Activated T-helper 9 cell treated with anti-CD3 and anti-CD28 coated beads, Interleukin-2, amount 50 U/mL, for 16 hours (primary cell): ENCODE data around the gene PPP1R12A.
"Not testable (repeated sequence)": the region's sequence is repeated elsewhere in the genome, so short reads cannot be mapped to it uniquely, and the experiment has no call there.

ENCODE experiments used
- DNase-seq: peaks from one replicate; pipeline ENCODE4 v3.0.0-alpha.2; 2020; ENCODE audit warnings: low read depth

Gene PPP1R12A

DNA sequence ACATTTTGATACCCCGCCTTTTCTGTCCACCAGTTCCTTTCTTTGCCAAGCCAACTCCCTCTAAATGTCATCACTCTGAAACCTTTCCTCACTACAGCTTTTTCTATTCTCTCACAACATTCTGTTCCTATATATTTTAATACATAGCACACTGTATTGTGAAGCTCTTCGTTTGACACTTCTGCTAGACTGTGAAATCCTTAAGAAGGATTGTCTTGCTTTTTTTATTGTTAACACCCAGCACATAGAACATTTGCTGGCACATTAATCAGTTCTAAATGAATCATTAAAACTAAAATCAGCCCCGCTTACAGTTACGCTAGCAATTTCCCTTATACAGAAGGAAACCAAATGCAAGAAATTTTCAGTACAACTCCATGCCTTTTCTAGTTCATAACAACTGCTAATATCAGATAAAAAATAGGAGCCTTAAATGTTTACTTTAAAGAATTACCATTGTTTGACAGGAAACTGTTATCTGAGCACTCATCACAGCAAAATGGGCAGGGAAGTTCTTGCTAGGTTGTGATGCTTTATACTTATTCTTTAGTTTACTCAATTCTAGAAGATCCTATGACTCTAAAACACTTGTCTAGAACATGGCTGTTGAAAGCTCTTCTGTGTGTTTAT is 93.5 kb downstream of the PPP1R12A start:
- DNase-seq: no peak

DNA sequence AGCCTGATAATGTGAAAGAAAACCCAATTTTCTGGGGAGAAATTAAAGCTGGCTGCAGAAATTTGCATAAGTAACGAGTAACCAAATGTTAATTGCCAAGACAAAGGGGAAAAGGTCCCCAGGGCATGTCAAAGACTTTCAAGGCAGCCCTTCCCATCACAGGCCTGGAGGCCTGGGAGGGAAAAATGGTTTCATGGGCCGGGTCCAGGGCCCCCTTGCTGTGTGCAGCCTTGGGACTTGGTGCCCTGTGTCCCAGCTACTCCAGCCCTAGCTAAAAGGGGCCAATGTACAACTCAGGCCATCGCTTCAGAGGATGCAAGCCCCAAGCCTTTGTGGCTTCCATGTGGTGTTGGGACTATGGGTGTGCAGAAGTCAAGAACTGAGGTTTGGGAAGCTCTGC is 96.5 kb downstream of the PPP1R12A start:
- no peak for DNase-seq

DNA sequence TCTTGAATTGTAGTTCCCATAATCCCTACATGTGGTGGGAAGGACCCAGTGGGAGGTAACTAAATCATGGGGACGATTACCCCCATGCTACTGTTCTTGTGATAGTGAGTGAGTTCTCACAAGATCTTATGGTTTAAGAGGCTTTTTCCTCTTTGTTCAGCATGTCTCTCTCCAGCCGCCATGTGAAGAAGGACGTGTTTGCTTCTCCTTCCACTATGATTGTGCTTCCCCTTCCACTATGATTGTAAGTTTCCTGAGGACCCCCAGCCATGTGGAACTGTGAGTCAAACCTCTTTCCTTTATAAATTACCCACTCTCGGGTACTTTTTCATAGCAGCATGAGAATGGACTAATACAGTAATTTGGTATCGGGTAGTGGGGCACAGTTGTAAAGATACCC is 97.3 kb downstream of the PPP1R12A start:
- no peak for DNase-seq

DNA sequence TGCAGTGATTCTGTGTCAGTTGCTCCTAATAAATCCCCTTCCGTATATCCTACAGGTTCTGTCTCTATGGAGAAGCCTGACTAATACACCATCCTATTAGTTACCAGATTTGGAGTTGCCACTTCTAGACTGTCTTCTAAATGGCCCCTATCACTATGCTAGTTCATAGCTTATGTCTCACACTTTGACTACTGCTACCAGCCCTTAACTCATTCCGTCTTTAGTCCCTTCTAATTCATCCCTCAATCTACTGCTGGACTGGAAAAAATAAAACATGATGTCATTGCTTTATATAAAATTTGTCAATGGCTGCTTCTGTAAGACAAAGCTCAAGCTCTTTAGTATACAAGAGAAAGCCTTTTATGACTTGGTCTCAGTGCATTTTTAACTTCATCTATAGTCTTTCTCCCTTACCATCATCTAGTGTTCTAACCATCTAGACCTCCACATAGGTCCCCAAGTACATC is 99.5 kb downstream of the PPP1R12A start:
- no peak for DNase-seq

DNA sequence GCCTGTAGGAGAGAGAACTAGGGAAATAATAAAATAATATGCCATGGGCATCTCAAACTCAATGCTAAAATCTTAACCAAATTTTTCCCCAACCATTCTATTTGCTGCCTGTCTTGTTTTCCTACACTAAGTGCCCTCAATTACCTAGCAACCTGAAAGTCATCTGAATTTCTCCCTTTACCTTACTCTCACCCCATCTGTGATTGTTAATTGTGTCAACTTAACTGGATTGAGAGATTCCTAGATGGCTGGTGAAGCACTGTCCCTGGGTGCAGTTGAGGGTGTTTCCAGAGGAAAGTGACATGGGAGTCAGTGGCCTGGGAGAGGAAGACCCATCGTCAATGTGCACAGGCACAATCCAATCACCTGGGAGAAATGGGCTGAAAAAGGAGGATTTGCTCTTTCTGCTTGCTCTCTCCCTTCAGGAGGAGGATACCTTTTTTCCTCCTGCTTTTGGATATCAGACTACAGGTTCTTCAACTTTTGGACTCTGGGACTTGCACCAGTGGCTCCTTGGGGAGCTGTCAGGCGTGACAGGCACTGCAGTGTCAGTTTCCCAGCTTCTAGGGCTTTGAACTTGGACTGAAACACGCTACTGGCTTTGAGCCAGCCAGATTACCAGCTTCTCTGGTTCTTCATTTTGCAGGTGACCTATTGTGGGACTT is 100.1 kb downstream of the PPP1R12A start:
- no peak for DNase-seq

DNA sequence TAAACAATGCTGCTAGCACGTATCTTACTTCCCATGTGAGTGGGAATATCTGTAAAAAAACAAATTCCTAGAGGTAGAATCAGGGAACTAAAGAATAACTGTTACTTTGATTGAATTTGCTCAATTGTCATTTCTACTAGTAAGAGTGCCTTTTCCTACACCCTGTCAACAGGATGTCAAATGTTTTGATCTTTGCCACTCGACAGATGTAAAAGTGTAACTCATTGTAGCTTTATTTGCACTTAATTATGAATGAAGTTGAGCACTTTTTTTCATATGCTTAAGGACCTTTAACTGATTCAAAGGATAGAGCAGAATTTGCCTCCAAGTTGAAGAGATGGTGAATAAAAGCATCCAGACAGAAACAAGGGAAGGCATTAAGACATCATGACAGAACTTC is 104.5 kb downstream of the PPP1R12A start:
- DNase-seq: no peak

DNA sequence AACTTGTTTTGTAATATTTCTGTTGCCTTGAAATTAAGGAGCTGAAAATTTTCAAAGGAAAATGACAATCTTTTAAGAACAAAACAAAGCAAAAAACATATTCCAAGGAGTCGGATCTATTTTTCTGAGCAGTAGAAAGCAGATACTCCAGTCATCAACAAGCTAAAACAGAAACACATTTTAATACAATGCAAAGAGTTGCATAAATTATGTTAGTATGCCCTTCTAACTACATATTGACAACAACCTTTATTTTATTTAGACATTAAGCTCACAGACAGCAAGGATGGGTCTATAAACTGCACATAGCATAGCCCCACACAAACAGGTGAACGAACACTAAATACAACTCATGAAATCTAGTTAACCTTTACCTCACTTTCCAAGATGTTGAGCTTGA is 106.0 kb downstream of the PPP1R12A start:
- DNase-seq: no peak

DNA sequence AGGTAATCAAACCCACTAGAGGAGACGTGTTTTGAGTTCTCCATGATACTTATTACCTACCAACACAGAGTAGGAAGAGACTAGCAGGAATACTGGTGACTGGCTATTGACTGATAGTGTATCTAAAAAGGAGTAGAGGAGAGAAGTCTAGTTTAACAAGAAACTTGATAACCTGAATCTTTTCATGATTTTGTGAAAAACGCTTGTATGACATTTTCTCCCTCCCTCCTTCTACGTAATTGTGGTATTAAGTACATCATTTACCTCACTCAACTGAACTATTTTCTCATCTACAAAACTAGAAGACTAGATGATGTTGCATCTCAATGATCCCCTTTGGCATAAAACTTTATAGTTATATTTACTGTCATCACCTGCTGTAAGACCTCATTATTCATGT is 107.4 kb downstream of the PPP1R12A start:
- no peak for DNase-seq

DNA sequence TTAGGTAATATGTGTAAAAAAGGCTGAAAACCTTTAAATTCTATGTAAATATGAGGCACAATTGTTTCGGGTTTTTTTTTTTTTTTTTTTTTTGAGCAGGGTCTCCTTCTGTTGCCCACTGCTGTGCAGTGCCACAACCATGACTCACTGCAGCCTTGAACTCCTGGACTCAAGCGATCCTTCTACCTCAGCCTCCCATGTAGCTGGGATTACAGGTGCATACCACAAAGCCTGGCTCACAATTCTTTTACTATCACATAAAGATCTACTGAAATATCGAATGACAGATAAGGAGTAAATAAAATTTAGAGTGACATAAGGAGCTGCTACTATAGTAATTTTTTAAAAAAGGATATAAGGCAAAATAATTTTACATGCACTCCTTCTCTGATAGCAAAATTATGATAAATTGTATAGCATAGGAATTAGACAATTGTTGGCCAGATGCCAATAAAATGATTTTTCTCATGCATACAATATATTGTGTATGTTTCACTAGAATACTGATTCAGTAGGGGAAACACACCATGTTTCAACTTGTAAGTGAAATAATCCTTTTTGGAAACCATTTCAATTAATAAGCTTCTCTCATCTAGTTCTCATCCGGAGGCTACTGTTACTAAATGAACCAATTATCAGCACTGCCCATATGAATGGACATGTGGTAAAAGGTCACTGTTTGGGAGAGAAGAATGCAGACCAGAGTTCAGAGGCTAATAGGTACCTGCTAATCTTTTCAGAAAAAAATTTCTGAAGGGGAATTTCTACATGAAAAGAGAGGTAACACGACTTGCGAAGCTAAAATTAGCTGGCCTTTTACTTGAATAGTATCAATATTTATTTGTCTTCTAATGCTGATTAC is 108.4 kb downstream of the PPP1R12A start:
- no peak for DNase-seq

DNA sequence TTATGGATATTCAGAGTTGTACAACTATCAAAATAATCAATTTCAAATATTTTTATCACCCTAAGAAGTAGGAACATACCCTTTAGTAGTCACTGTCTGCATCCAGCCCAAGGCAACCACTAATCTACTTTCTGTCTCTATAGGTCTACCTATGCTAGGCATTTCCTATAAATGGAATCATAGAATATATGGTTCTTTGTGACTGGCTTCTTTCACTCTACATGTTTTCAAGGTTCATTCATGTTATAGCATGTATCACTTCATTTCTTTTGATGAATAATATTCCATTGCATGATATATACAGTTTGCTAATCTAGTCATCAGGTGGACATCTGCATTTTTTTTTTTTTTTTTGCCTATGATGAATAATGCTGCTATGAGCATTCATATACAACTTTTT is 112.4 kb downstream of the PPP1R12A start:
- no peak for DNase-seq

DNA sequence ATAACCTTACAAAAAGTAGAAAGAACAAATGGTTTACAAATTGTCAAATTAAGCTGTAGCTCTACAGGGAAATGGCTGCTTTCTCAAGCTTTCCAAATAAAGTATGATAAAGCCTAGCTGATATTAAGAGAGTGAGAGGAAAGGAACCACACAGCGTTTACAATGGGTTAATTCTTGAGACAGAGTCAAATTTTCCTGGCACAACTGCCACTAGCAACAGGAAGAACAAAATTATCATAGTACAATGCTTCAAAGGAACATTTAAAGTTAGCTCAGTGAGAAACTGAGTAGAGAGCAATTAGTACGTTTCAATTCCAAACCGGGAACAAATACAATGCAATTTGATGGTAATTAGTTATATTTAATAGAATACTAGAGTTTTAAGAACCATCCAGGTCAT is 116.0 kb downstream of the PPP1R12A start:
- DNase-seq: no peak

DNA sequence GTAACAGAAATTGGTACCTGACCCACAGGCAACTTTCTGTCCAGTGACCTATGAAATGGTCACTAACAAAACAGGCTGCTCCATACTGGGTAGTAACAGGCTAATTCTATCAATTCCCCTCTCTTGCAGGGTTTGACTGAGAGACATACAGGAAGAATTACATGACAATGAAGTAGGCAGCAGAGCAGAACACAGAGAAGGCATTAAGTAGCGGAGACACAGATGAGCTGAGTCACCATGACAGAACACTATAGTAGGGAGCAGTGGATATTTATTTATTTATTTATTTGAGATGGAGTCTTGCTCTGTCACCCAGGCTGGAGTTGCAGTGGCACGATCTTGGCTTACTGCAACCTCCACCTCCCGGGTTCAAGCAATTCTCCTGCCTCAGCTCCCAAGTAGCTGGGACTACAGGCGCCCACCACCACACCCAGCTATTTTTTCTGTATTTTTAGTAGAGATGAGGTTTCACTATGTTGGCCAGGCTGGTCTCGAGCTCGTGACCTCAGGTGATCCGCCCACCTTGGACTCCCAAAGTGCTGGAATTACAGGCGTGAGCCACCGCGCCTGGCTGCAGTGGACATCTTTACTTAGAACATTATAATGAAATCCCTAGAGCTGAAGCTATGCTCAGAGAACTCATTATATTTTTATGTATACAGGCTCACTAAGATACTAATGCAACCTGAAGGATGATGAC is 150.4 kb downstream of the PPP1R12A start:
- DNase-seq: not testable (repeated sequence)

DNA sequence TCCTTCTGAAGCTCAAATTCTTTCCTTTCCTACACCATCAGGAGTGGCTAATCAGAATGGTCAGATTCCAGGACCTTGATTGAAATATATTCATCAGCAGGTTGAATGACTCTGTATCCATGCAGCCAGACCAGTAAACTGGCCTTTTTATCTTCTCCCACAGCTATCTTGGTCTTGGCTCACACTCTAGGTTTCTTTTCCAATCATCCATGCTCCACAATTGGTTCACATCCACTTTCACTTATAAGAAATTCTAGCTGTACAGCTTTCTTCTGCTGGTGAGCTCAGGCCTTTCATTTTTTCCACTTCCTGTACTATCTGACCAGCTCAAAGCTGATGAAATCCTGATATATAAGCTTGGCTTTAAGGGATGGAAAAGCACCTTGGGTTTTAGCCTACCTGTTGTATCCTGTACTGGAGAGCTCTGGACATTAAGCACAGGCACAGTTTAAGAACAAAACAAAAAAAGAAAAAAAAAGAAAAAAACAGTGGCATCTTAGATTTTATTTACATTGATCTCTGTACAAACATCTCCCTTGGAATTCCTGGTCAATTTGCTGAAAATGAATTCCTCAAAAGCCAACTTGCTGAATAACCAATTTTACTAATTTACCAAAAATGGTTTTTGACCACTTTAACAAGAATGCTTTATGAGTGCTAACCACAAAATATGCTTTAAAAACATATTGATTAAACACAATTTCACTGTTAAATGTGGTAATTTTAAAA is 152.6 kb downstream of the PPP1R12A start:
- DNase-seq: no peak

DNA sequence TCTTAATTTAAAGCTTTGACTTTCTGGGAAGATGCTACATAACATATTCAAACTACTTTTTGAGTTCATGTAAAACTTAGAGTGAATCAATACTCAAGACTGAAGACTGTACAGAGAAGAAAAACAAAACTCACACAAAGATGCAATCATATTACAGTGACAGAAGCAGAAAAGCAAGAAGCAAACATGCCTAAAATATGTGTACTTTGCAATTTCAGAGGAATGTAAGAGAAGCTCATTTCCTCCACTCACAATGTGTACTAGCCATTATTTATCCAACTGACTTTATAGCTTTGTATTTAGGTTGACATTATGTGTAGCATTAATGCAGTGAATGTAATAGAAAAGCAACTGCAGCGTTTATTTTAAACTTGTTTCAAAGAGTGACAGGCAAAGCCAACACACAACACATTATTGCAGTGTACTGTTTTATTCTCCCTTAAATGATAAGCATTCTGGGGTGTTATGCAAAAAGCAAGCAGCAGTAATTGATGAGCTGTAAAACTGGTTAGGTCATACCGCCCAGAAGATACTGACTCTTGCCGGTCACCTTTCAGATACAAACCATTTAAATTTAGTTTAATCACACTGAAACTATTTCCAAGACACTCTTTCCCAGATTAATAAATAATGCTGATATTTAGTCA is 156.0 kb downstream of the PPP1R12A start:
- no peak for DNase-seq

DNA sequence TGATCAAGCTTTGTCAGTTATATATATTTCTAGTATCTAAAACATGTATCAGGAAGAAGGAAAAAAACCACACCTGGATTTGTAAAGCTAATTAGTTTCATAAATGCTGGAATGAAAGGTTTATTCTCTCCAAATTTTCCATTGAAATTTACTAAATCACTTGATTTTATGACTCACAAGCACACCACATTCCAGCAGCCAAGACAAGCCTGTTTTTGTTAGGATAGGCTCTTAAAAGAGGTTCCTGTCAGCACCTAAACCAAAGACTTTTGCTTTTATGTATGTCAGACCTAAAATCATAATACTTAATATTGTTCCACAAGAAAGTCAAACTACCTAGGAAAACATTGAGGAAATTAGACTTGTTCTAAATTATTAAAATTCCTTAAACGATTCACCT is 158.8 kb downstream of the PPP1R12A start:
- DNase-seq: no peak

DNA sequence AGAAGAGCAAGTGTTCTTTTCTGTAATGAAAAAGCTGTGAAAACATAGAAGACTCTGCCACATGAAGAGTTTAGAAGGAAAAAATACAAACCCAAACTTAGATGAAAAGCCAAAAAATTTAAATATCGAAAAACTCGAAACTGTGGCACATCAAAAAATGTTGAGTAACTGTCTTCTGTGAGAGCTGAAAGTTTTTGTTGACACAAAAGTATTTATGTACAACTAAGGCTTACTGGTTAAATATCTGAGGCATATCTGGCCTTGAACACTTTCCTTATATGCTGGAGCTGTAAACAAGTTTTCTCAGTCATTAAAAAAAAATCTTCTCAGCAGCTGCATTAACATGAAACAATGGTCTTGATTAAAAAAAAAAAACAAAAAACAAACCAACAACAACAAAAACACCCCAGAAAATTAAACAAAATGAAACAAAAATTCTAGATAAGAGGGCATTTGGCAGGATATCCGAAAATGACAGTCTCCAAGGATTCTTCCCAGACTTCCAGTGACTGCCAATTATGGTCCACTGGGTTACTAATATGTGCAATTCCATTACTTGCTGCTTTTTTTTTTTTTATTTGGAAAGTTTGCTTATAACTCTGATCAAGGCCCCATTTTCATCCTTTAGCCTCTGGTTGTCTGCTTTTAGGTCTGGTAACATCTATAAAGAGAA is 159.4 kb downstream of the PPP1R12A start:
- DNase-seq: no peak

DNA sequence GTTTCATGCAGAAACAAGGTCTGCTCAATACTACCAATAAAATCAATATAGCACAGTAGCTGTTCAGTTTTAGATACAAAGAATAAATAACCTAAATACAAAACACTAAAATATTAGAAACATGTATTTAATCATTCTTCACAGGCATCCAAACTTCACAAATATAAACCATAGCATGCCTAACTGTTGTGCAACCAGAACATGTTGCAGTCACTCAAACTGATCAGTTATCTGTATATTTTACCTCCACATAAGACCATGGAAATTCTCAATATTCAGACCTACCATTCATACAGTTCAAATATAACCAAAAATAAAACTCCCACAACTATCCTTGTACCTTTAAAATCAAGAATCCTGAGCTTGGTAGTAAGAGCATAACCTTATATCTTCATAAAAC is 161.0 kb downstream of the PPP1R12A start:
- DNase-seq: no peak

DNA sequence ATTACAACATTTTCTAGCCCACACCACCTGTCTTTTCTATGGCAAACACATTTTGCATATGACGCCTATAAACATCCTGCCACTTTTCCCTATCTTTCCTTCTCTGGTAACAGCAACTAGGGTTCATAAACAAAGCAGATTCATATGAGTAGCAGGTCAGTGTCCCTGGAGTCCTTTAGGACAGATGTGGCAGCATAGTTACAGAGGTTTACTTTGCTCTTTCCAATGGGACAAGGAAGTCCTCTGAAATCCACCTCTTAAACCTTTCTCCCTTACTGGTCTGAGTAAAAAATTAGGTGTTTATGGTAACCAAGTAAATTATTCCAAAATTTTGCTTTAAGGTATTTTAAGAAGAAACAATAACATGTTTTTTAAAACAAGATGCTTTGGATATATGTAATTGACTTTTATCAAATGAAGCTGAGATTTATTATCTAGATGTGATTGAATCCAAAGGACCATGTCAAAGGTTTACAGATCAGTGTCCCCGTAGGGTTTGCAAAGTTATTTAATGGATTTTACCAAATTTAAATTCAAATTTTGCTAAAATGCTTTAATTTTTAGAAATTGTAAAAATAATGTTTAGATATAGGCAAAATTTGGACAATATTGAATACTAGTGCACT is 164.9 kb downstream of the PPP1R12A start:
- no peak for DNase-seq

DNA sequence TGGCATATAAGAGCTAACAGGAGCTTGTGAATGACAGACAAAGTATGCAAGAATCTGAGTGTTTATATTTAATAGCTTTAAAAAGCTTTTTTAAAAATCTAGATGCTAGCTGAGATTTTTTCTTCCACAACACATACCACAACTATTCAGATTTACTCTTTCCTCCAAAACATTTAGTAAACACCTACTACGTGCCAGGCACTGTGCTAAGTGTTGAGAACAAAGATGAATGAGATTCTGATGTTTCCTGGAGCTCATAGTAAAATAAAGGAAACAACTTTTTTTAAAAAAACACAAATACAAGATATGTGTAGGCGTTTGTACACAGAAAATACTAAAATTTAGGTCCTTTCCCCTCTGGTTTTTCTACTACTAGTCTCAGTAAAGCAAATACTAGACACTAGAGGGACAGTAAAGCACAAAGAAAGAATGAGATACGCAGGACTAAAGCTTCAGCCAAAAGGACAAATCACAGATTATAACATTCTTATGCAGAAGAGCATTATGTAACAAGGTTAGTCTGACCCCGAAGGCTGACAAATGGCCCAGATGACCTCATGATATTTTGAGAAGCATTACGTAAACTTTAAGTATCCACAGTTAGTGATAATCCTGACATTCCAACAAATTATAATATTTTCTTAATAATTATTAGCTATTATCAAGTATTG is 165.6 kb downstream of the PPP1R12A start:
- no peak for DNase-seq
